ENCODE results near the gene PLEKHN1.
A peak's percentile ranks its signal among the peaks of the same experiment; 100 is the strongest.

Gene PLEKHN1, protein sequence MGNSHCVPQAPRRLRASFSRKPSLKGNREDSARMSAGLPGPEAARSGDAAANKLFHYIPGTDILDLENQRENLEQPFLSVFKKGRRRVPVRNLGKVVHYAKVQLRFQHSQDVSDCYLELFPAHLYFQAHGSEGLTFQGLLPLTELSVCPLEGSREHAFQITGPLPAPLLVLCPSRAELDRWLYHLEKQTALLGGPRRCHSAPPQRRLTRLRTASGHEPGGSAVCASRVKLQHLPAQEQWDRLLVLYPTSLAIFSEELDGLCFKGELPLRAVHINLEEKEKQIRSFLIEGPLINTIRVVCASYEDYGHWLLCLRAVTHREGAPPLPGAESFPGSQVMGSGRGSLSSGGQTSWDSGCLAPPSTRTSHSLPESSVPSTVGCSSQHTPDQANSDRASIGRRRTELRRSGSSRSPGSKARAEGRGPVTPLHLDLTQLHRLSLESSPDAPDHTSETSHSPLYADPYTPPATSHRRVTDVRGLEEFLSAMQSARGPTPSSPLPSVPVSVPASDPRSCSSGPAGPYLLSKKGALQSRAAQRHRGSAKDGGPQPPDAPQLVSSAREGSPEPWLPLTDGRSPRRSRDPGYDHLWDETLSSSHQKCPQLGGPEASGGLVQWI

DNA sequence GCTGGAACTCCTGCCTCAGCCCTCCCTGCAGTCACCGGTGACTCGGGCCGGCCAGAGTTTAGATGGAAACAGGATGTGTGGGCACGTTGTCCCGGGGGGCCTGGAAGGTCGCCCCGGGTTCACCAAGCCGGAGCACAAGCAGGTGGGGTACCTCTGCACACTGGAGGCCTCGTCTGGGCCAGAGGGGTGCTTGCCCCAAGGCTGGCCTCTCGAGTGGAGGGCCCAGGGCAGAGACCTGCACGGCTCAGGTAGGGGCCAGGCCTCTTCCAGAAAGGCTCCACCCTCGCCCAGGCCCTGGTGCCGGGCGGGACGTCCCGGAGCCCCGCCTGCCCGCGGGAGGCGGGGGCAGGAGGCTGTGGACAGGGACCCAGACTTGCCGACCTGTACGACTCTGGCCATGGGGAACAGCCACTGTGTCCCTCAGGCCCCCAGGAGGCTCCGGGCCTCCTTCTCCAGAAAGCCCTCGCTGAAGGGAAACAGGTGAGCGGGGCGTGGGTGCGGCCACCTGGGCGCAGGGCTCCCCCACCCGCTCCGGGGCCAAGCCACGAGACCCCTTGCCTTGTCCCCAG, at the start of gene PLEKHN1:
TSS of gene PLEKHN1 (plus strand) at position 348 of the 569 bp plus-strand sequence. CDS start at position 398, 50 bp downstream.
- DNase-seq (ENCODE audit: low spot score) = no peak

- no peak for DNase-seq (ENCODE audit: low spot score)
Measured at GRCh38 chr1:917076-917459, 49.2 kb upstream of the PLEKHN1 start.

- no peak for DNase-seq (ENCODE audit: low spot score)
Measured at GRCh38 chr1:917466-918091, 48.7 kb upstream of the PLEKHN1 start.

DNA sequence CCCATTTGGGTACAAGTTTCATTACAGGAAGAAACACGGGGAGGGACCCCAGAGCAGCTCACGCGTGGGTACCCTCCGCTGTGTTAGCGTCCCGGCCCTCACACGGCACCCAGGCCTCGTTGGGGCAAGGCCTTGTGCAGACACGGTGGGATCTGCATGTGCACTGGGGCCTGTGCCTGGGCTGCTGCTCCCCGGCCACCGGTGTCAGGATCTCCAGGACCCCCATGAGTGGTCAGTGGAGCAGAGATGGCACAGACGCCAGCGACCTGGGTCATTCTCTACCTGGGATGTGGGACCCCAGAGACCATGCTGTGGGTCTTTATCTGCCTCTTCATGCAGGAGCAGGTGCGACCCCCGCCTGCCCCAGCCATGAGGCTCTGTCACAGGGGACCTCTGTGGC, 47.9 kb upstream of the PLEKHN1 start:
- no peak for DNase-seq (ENCODE audit: low spot score)

- DNase-seq (ENCODE audit: low spot score) = no peak
Measured at GRCh38 chr1:918843-919242, 47.4 kb upstream of the PLEKHN1 start.

DNA sequence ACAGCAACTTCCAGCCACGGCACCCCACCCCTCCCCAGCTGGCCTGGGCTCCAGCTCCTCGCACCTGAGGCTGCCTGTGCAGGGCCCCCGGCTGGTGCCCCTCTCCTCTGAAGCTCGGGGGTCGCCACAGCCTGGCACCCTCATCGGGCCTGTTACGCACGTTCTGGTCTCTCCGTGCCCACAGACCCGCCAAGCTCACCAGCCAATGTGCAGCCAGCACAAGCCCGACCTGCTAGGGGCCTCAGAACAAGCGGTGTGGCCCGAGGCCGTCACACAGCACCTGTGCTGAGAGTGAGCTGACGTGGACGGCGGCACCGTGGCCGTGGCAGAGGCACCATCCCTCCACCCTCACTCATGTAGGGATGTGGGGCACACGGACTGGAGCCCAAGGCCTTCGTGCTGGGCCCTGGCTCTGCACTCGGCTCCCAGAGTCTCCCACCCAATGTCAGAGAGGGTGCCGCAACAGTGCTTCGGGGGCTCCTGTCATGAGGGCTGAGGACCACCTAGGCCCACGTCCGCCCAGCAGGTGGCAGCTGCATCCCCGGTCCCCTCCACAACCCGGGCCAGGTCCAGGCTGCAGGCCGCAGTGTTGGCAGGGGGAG, 46.9 kb upstream of the PLEKHN1 start:
- no peak for DNase-seq (ENCODE audit: low spot score)

DNA sequence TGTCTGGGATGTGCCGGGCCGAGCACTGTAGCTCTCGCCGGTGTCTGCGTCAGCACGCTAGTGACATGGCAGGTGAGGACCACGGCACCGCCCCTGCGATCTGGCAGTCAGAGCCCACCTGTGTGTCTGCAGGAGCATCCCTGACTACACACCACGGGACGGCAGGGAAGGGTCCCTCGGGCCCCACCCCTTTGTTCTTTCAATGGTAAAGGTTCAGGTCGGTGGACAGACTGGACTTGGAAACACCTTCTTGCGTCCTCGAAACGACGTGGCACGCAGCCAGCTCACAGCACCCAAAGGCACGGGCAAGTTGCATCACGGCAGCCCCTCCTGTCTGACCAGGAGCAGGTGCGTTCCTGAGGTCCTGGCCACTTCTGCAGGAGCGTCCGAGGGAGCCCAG, 46.3 kb upstream of the PLEKHN1 start:
- DNase-seq (ENCODE audit: low spot score) = no peak

GRCh38 chr1:920521-920920, 45.8 kb upstream of the PLEKHN1 start:
- DNase-seq (ENCODE audit: low spot score) = no peak

GRCh38 chr1:921011-921837, 45.1 kb upstream of the PLEKHN1 start:
- DNase-seq (ENCODE audit: low spot score) = no peak

- DNase-seq (ENCODE audit: low spot score) = peak; percentile 48
Measured at GRCh38 chr1:923131-923990, 42.9 kb upstream of the PLEKHN1 start, which contains the start of gene SAMD11. Gene SAMD11 (plus strand): TSS chr1:923923. CDS start chr1:924432, 509 bp downstream.

- DNase-seq (ENCODE audit: low spot score) = no peak
Measured at GRCh38 chr1:923991-924655, 42.2 kb upstream of the PLEKHN1 start.

GRCh38 chr1:924656-925560, 41.4 kb upstream of the PLEKHN1 start:
- DNase-seq (ENCODE audit: low spot score) = no peak

DNA sequence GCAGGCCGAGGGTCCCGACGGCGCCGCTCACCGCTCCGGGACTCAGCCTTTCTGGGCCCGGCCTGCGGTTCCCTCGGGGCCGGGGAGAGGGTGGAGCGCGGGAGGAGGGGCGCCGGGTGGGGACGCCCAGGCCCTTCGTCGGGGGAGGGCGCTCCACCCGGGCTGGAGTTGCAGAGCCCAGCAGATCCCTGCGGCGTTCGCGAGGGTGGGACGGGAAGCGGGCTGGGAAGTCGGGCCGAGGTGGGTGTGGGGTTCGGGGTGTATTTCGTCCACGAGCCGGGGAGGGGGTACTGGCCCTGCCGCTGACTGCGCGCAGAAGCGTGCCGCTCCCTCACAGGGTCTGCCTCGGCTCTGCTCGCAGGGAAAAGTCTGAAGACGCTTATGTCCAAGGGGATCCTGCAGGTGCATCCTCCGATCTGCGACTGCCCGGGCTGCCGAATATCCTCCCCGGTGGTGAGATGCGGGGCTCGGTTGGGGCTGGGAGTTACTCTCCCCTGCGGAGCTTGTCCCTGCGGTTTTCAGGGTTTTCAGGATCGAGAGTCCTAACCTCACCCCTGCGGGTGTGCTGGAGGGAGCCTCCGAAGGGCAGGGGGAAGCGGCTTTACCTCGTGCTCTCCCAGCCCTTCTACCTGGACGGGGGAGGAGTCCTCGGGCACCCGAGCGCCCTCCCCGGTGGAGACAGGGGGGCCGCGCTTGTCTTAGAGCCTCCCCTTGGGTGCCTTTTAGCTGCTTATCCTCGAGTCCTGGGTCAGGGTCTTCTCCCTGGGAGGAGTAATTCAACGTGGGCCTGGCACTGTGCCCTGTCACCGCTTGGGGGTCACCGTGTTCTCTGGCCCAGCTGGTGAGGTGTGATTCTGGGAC, 40.5 kb upstream of the PLEKHN1 start:
- DNase-seq (ENCODE audit: low spot score) = no peak

DNA sequence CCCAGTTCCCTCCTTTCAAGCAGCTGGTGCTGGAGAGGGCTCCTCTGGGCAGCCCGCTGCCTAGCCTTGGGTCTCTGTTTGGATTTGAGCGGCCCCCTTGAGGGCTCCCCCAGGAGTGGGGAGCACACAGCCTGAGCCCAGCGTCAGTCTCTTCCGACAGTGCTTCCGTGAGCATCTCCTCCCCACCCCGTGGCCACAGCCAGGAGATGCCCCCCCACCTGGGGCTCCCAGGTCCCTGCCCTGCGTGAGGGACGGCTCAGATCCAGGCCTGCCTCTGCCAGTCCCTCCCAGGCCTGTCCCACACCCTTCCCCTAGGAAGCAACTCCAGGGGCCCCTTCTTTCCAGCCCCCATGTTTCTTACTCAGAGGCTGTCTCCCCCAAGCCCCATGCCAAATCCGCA, 39.0 kb upstream of the PLEKHN1 start:
- DNase-seq (ENCODE audit: low spot score) = no peak

DNA sequence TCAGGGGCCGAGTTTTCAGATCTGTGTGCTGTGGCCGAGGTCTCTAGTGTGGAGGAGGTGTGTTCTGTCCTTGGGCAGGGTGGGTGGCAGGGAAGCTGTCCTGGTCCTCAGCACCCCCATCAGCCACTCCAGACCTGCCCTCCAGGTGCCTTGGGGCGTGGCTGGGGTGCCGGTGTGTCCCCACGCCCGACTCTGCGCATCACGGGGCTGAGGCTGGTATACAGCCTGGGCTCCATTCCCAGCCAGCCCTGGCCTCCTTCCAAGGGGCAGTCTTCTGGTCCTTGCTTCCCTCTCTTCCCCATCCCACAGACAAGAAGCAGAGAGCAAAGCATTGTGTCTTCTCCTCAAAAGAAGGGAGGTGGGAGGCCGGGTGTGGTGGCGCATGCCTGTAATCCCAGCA, 38.5 kb upstream of the PLEKHN1 start:
- no peak for DNase-seq (ENCODE audit: low spot score)

DNA sequence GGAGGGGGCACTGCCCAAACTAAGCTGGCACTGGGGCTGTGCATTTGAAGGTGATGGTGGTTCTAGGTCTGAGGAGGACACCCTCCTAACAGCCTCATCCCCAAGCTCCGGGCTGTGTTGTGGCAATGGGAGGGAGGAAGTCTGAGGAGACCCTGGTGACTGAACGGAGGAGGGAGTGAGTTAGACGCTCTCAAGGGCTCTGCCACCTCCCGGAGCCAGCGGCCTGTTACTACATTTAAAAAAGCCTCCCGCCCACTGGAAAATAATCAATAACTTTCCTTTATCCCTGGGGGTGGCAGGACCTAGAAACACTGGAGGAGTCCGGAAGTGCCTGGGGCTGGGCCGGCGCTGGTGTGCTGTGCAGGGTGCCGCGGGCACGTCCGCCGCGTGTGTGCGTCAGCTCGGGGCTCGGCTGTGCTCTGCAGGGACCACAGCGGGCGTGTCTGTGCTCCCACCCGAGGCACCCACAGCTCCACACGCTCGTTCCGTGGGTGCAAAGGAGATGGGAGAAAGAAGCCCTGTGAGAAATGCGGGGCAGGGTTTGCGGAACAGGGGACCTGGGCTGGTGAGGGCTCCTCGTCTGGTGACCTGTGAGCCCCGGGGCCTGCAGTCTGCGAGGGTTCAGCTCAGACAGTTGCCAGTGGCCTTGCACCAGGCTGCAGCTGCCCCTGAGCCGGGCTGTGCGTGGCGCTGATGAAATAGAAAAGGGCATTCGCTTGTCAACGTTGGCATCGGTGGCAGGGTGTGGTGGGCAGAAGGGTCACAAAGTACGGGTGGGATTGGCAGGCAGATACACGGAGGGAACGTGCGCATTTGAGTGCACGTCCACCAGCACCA, 37.2 kb upstream of the PLEKHN1 start:
- no peak for DNase-seq (ENCODE audit: low spot score)
